ENCODE data around the gene ALG1.
"Not testable (repeated sequence)": the region's sequence is repeated elsewhere in the genome, so short reads cannot be mapped to it uniquely, and the experiment has no call there.

The ALG1 gene

DNA sequence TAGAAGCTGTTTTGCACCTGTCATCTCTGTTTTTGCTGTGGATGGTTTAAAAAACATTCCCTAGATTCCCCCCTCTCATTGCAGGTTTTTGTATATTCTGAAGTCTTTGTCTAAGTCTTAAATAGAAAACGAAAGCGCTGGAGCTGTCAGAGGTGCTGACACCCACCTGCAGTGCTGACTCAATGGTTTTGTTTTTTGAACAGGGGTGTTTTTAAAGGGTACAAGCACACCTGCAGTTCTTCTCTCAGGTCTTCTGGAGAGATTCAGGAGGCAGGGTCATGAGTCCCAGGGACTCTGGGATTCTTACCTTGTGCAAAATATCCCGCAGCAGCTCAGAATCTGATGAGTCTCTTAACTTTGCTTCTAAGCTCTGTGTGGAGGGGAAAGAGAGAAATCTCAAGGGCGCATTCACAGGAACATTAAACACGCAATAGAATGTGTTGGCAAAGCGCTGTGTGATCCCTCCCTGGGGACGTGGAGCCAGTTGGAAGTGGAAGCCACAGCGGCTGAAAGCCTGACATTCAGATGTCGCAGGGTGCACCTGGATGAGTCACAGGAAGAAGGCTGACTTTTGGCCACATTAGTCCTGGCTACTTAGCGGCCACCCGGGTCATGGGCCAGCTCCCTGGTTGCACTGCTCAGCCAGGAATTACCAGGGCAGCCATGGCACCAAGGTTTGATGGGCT, 23.6 kb downstream of the ALG1 start:
- not testable (repeated sequence) for ATAC-seq

DNA sequence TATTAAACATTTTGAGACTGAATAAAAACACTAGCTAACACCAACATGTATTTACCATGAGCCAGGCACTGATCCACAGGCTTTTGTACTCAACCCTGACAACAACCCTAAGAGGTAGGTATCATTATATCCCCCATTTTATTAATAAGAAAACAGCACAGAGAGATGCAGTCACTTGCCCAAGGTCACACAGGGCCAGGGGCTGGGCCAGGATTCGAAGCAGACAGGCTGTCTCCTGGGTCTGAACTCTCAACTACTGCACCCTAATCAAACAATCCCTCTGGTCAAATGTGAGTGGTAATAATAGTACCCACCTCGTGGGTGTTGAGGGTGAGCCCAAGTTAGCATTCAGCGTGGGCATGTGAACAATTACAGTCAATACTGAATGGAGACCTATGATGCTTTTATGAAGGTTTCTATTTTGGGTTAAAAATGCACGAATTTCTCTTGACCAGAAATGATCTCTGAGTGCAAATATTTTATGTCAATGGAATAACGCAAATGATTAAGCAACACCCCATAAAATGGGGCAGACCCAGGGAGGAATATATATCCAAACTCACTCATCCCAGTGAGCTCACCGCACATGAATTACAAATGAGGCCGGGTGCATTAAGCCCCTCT, 24.9 kb downstream of the ALG1 start:
- ATAC-seq, result not testable (repeated sequence)

DNA sequence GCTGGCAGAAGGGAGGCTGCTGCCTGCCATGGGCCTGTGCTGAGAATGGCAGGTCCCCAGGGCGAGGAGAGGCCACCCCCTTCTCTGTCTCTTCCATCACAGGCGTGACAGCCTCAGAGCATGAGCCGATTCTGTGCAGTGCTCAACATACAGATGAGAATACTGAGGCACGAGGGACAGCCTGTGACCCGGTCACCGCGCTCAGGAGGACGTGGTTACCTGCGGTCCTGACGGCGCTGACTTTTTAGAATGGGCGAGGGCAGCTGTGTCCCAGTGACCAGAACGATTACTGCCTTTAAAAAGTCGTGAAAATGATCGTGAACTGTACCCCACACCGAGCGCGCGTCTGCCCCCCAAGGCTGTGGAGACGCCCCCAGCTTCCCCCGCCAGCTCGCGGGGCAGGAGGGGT, 25.4 kb downstream of the ALG1 start:
- ATAC-seq, result not testable (repeated sequence)

DNA sequence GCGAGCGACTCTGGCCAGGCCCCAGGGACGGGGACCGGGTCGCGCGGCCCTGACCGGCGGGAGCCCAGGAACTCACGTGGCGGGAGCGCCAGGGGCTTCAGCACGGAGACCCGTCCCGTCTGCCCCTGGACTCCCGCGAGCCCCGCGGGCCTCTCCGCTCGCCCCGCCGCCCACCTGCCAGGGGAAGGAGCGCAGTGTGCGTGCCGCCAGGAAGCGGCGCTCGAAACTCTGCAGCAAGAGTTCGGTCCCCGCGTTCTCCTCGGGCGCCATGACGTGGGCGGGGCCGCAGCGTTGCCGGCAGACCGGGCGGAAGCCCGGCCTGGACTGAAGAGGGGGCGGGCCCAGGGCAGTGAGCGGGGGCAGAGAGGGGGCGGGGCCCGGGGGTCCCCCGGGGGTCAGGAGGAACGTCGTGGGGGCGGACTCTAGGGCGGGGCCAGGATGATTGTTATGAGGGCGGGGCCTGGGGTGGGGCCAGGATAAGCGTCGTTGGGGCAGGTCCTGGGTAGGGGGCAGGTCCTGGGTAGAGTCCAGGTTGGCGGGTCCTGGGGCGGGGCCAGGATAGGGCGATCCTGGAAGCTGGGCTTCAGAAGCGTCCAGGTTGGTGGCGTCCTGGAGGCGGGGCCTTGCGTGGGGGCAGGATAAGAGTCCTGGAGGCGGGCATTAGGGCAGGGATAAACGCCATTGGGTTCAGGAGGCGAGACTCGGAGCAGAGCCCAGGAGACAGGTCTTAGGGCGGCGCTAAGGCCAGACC, 26.0 kb downstream of the ALG1 start, which contains the start of gene EEF2KMT:
TSS of gene EEF2KMT (minus strand) at position 326 of the 751 bp plus-strand sequence. CDS start at position 270, 56 bp downstream.
- peak; percentile 99 for ATAC-seq

DNA sequence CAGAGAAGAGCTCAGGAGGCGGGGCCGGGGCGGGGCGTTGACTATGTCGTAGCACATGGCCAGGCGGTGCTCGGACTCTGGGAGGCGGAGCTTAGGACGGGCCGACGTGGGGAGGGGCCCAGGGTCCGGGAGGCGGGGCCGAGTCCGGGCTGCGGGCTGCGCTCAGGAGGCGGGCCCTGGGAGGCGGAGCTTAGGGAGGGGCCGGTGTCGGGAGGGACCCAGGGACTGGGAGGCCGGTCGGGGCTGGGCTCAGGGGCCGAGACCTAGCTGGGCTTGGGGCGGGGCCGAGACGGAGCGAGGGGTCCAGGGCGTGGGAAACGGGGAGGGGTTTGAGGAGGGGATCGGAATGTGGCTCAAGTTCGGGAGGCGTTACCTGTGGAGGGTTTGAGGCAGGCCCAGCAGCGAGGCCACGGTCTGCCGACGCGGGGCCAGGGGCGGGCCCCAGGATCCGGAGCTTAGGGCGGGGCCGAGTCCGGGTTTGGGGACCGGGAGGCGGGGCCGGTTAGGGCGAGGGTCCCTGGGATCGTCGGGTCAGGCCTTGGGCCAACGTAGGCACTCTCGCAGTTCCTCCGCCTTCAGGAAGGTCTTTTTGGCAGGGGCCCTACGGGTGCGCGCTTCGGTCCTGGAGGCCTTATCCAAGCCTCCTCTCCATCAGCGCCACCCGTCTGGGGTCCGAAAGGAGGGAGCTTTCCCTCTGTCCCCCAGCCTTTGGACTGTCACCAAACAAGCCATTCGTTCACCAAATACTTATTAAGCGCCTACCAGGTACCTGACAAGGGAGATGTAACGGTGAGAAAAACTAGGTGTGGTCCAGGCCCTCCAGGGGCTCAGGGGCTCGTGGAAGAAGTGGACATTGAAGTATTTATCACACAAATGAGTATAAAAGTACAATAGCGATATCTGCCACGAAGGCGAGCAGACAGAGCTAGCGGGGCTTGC, 26.8 kb downstream of the ALG1 start:
- ATAC-seq, result not testable (repeated sequence)

DNA sequence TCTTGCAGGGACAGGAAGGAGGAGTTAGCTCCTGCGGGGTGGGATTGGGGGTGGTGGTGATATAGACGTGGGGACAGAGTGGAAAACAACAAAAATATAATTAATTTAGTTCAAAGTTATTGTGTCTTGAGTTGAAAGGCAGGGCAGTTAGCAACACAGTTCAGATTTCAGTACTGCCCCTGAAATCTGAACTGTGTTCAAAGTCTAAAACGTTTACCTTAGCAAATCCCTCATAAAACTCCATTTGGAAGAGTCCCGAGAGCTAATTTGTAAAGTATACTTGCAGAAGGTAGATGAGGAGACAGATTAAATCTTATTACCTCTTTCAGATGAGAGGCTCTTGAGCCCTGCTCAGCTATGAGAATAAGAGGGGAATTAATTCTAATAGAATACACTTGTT, 27.5 kb downstream of the ALG1 start:
- ATAC-seq, result not testable (repeated sequence)

DNA sequence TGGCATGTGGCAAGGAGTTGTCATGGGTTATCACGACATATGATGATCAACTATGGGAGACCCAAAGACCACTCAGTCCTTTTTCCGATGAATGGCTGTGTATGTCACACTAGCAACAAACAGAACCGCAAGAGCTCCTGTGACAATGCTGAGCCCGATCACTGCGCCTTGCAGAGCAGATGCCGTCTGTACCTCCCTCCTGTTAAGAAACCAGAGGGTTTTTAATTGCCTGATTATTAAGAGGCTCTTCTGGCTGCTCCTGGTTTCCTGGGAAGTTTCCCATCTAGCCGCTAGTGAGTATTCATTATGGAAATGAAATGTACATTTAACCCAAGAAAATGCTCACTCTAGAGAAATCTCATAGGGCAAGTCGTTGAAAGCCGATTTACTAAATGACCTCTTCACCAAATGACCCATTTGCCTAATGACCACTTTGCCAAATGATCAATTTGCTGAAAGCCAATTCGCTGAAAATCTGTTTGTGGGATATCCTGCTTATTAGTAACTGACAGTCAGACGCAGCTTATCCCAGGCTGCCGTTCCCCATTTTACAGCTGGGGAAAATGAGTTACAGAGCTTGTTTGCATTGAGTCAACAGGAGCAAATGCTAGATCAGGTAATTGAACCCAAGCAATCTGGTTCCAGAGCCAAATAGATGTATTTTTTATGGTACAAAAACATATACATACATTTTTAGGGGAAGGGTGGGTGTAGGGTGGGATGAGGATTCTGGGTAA, 31.8 kb downstream of the ALG1 start:
- not testable (repeated sequence) for ATAC-seq

DNA sequence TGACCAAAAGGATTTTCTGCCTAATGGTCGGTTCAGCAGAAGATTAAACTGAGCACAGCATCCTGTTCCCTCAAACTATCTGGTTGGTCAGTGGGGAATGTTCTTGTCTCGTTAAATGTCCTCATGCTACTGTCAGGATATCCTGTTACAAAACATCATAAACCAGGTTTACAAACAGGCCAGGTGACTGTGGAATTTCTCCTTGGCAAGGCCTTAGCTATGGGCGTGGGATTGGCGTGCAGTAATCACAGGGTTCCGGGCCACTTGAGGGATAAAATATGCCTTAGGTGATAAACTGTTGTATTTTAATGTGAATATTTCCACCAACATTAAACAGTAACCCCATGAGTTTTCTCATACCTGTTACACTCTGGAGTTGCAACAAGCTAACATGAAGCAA, 33.4 kb downstream of the ALG1 start:
- not testable (repeated sequence) for ATAC-seq

DNA sequence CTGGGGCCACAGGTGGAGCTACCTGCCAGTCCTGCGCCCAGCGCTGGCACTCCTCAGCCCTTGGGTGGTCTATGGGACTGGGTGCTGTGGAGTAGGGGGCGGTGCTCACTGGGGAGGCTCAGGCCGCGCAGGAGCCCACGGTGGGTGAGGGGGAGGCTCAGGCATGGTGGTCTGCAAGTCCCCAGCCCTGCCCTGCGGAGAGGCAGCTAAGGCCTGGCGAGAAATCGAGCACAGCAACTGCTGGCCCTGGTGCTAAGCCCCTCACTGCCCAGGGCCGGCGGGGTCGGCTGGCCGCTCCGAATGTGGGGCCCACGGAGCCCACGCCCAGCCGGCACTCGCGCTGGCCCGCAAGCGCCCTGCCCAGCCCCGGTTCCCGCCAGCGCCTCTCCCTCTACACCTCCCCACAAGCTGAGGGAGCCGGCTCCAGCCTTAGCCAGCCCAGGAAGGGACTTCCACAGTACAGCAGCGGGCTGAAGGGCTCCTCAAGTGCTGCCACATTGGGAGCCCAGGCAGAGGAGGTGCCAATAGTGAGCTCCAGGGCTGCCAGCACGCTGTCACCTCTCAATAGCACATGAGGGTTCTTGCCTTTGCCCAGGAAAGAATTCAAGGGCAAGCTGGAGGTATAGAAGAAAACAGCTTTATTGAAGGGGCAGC, 37.0 kb downstream of the ALG1 start:
- TF ChIP-seq, protein P1, sequence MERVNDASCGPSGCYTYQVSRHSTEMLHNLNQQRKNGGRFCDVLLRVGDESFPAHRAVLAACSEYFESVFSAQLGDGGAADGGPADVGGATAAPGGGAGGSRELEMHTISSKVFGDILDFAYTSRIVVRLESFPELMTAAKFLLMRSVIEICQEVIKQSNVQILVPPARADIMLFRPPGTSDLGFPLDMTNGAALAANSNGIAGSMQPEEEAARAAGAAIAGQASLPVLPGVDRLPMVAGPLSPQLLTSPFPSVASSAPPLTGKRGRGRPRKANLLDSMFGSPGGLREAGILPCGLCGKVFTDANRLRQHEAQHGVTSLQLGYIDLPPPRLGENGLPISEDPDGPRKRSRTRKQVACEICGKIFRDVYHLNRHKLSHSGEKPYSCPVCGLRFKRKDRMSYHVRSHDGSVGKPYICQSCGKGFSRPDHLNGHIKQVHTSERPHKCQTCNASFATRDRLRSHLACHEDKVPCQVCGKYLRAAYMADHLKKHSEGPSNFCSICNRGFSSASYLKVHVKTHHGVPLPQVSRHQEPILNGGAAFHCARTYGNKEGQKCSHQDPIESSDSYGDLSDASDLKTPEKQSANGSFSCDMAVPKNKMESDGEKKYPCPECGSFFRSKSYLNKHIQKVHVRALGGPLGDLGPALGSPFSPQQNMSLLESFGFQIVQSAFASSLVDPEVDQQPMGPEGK (CRISPR knock-in tag; IDR thresholded peaks at IDR 0.05; ENCODE audit: borderline replicate concordance), result no peak
- TF ChIP-seq TCF4 (CRISPR knock-in tag; IDR thresholded peaks at IDR 0.05; ENCODE audit: borderline replicate concordance), result no peak
- no peak for TF ChIP-seq ESRRG (CRISPR knock-in tag; IDR thresholded peaks at IDR 0.05)
- TF ChIP-seq ZC3H10 (CRISPR knock-in tag; IDR thresholded peaks at IDR 0.05), result no peak
- TF ChIP-seq CSDC2 (CRISPR knock-in tag; IDR thresholded peaks at IDR 0.05), result no peak
- TF ChIP-seq, protein P2, sequence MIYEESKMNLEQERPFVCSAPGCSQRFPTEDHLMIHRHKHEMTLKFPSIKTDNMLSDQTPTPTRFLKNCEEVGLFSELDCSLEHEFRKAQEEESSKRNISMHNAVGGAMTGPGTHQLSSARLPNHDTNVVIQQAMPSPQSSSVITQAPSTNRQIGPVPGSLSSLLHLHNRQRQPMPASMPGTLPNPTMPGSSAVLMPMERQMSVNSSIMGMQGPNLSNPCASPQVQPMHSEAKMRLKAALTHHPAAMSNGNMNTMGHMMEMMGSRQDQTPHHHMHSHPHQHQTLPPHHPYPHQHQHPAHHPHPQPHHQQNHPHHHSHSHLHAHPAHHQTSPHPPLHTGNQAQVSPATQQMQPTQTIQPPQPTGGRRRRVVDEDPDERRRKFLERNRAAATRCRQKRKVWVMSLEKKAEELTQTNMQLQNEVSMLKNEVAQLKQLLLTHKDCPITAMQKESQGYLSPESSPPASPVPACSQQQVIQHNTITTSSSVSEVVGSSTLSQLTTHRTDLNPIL (CRISPR knock-in tag; IDR thresholded peaks at IDR 0.05; ENCODE audit: low read depth), result no peak
- TF ChIP-seq ARNTL (CRISPR knock-in tag; IDR thresholded peaks at IDR 0.05; ENCODE audit: borderline replicate concordance, low read depth), result no peak
- no peak for TF ChIP-seq OSR1 (CRISPR knock-in tag; IDR thresholded peaks at IDR 0.05)
- TF ChIP-seq, protein P3, sequence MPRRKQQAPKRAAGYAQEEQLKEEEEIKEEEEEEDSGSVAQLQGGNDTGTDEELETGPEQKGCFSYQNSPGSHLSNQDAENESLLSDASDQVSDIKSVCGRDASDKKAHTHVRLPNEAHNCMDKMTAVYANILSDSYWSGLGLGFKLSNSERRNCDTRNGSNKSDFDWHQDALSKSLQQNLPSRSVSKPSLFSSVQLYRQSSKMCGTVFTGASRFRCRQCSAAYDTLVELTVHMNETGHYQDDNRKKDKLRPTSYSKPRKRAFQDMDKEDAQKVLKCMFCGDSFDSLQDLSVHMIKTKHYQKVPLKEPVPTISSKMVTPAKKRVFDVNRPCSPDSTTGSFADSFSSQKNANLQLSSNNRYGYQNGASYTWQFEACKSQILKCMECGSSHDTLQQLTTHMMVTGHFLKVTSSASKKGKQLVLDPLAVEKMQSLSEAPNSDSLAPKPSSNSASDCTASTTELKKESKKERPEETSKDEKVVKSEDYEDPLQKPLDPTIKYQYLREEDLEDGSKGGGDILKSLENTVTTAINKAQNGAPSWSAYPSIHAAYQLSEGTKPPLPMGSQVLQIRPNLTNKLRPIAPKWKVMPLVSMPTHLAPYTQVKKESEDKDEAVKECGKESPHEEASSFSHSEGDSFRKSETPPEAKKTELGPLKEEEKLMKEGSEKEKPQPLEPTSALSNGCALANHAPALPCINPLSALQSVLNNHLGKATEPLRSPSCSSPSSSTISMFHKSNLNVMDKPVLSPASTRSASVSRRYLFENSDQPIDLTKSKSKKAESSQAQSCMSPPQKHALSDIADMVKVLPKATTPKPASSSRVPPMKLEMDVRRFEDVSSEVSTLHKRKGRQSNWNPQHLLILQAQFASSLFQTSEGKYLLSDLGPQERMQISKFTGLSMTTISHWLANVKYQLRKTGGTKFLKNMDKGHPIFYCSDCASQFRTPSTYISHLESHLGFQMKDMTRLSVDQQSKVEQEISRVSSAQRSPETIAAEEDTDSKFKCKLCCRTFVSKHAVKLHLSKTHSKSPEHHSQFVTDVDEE (CRISPR knock-in tag; IDR thresholded peaks at IDR 0.05), result no peak
- no peak for TF ChIP-seq RARB (CRISPR knock-in tag; IDR thresholded peaks at IDR 0.05)
- TF ChIP-seq PPARA (CRISPR knock-in tag; IDR thresholded peaks at IDR 0.05; ENCODE audit: borderline replicate concordance), result no peak
- TF ChIP-seq TOX (CRISPR knock-in tag; IDR thresholded peaks at IDR 0.05; ENCODE audit: borderline replicate concordance), result no peak
- TF ChIP-seq SNAI2 (CRISPR knock-in tag; IDR thresholded peaks at IDR 0.05), result no peak
- no peak for TF ChIP-seq ZNF565 (CRISPR knock-in tag; conservative IDR thresholded peaks at IDR 0.05; ENCODE audit: low read depth)
- no peak for TF ChIP-seq ZFP30 (CRISPR knock-in tag; IDR thresholded peaks at IDR 0.05)
- no peak for ATAC-seq

DNA sequence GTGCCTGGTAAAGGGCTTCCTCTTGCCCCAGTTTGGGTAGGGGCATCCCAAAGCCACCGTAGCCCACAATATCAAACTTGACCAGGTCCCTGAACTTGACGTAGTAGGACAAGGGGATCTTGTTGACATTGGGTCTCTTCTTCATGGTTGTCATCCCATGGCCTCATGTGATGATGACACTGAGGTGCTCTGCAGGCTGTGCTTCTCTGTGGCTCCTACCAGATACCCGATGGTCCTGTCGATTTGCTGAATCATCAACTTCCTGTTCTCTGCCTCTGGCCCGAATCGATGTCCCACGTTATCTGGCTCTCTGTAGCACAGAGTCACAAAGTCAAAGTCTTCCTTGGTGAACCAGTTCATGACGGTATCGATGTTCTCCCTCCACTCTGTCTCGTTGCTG, 39.3 kb downstream of the ALG1 start:
- not testable (repeated sequence) for ATAC-seq

All from SK-N-SH treated with all-trans-retinoic acid at 6 μM for 48 hours (cell line).